ENCODE measurements around the gene PAOX. TPM values are rescaled to one million over a fixed set of nuclear protein-coding genes. Genes with fewer than 3 reads are reported as not detected.
A peak's percentile ranks its signal among the peaks of the same experiment; 100 is the strongest.
"Not testable (repeated sequence)": the region's sequence is repeated elsewhere in the genome, so short reads cannot be mapped to it uniquely, and the experiment has no call there.

PAOX gene
- total and polyA plus RNA-seq, 2 experiments from 2014 or later = 4.1 to 8.7 TPM

- H3K27me3 Mint-ChIP-seq (ENCODE audit: insufficient read depth, low read depth, poor library complexity); H3K4me3 Mint-ChIP-seq; ATAC-seq; H4K20me1 ChIP-seq (replicated peaks; ENCODE audit: insufficient read depth); H3F3A ChIP-seq (replicated peaks; ENCODE audit: low read depth); H3K9me2 ChIP-seq (ENCODE audit: insufficient read depth); H3K79me2 ChIP-seq (replicated peaks; ENCODE audit: insufficient read depth); DNase-seq (ENCODE audit: low spot score); H2AFZ ChIP-seq; H3K27ac ChIP-seq (ENCODE audit: low read depth); H3K27ac Mint-ChIP-seq; H3K4me1 Mint-ChIP-seq; H3K36me3 Mint-ChIP-seq (ENCODE audit: low read depth); H3K27me3 ChIP-seq (ENCODE audit: insufficient read depth); H3K4me3 ChIP-seq; H3K4me1 ChIP-seq (ENCODE audit: insufficient read depth); H3K4me2 ChIP-seq; H3K36me3 ChIP-seq (ENCODE audit: insufficient read depth): not testable (repeated sequence)
- peaks cover 31% of the 10 kb centered on the region for H3K9me3 Mint-ChIP-seq
Measured at GRCh38 chr10:133431888-133432613, 53.0 kb downstream of the PAOX start.

GRCh38 chr10:133432789-133433188, 53.7 kb downstream of the PAOX start:
- H3K4me1 Mint-ChIP-seq; H3K4me1 ChIP-seq (ENCODE audit: insufficient read depth); H2AFZ ChIP-seq; H3K27me3 ChIP-seq (ENCODE audit: insufficient read depth); H3K4me3 Mint-ChIP-seq; H3K36me3 Mint-ChIP-seq (ENCODE audit: low read depth); H3K4me3 ChIP-seq; H3K36me3 ChIP-seq (ENCODE audit: insufficient read depth); H3K79me2 ChIP-seq (replicated peaks; ENCODE audit: insufficient read depth); H3F3A ChIP-seq (replicated peaks; ENCODE audit: low read depth); H4K20me1 ChIP-seq (replicated peaks; ENCODE audit: insufficient read depth); H3K27ac Mint-ChIP-seq; DNase-seq (ENCODE audit: low spot score); H3K4me2 ChIP-seq; H3K27ac ChIP-seq (ENCODE audit: low read depth); H3K27me3 Mint-ChIP-seq (ENCODE audit: insufficient read depth, low read depth, poor library complexity); H3K9me2 ChIP-seq (ENCODE audit: insufficient read depth): not testable (repeated sequence)
- peak; percentile 38 for ATAC-seq
- H3K9me3 Mint-ChIP-seq = peaks cover 39% of the 10 kb centered on the region

GRCh38 chr10:133438711-133439273, 59.7 kb downstream of the PAOX start:
- H4K20me1 ChIP-seq (replicated peaks; ENCODE audit: insufficient read depth) = no peaks in the 10 kb centered on the region
- Mint-ChIP-seq H3K27ac (no peak overlapping the region), H3K4me1 (no peaks in the 10 kb centered on the region), H3K36me3 (ENCODE audit: low read depth) (peaks cover 21% of the 10 kb centered on the region), H3K9me3 (peaks cover 77% of the 10 kb centered on the region), H3K4me3 (no peak overlapping the region), H3K27me3 (ENCODE audit: insufficient read depth, low read depth, poor library complexity) (peaks cover 3% of the 10 kb centered on the region)
- TF ChIP-seq ZNF114 (CRISPR knock-in tag; IDR thresholded peaks at IDR 0.05) = no peak
- TF ChIP-seq CTCF (conservative IDR thresholded peaks at IDR 0.05; ENCODE audit: low read depth in 2 of 2) = peak; percentile 40 to 52
- TF ChIP-seq ZNF462 (CRISPR knock-in tag; IDR thresholded peaks at IDR 0.05) = no peak
- no peaks in the 10 kb centered on the region for H3F3A ChIP-seq (replicated peaks; ENCODE audit: low read depth)
- no peaks in the 10 kb centered on the region for H3K36me3 ChIP-seq (ENCODE audit: insufficient read depth)
- peak; percentile 38 for DNase-seq (ENCODE audit: low spot score)
- no peaks in the 10 kb centered on the region for H3K4me1 ChIP-seq (ENCODE audit: insufficient read depth)
- H3K4me2 ChIP-seq = no peak overlapping the region
- no peaks in the 10 kb centered on the region for H3K9me2 ChIP-seq (ENCODE audit: insufficient read depth)
- H3K27me3 ChIP-seq (ENCODE audit: insufficient read depth) = no peaks in the 10 kb centered on the region
- no peak overlapping the region for H3K27ac ChIP-seq (ENCODE audit: low read depth)
- H3K79me2 ChIP-seq (replicated peaks; ENCODE audit: insufficient read depth) = no peaks in the 10 kb centered on the region
- H3K4me3 ChIP-seq = no peak overlapping the region
- no peak for ATAC-seq
- no peak overlapping the region for H2AFZ ChIP-seq

All from GM23338 (cell line).